Rectal smooth muscle tissue (tissue), 1 donor: ENCODE measurements around the gene ZHX3.
"Not testable (repeated sequence)": the region's sequence is repeated elsewhere in the genome, so short reads cannot be mapped to it uniquely, and the experiment has no call there.

Source experiments
- H3K27ac ChIP-seq: one replicate; pipeline ENCODE4 v1.7.0; 2013; ENCODE audit warnings: low read depth, low read length, inconsistent platforms
- H3K27me3 ChIP-seq: one replicate; pipeline ENCODE4 v1.7.0; 2013; ENCODE audit warnings: low read length; ENCODE audit not compliant: control insufficient read depth, insufficient read depth
- H3K36me3 ChIP-seq: one replicate; pipeline ENCODE4 v1.7.0; 2013; ENCODE audit warnings: low read length; ENCODE audit not compliant: control insufficient read depth, insufficient read depth
- H3K4me1 ChIP-seq: one replicate; pipeline ENCODE4 v1.7.0; 2013; ENCODE audit warnings: low read length; ENCODE audit not compliant: control insufficient read depth, insufficient read depth
- H3K4me3 ChIP-seq: one replicate; pipeline ENCODE4 v1.7.0; 2013; ENCODE audit warnings: low read length
- H3K9ac ChIP-seq: one replicate; pipeline ENCODE4 v1.7.0; 2013; ENCODE audit warnings: low read length

The ZHX3 gene

DNA sequence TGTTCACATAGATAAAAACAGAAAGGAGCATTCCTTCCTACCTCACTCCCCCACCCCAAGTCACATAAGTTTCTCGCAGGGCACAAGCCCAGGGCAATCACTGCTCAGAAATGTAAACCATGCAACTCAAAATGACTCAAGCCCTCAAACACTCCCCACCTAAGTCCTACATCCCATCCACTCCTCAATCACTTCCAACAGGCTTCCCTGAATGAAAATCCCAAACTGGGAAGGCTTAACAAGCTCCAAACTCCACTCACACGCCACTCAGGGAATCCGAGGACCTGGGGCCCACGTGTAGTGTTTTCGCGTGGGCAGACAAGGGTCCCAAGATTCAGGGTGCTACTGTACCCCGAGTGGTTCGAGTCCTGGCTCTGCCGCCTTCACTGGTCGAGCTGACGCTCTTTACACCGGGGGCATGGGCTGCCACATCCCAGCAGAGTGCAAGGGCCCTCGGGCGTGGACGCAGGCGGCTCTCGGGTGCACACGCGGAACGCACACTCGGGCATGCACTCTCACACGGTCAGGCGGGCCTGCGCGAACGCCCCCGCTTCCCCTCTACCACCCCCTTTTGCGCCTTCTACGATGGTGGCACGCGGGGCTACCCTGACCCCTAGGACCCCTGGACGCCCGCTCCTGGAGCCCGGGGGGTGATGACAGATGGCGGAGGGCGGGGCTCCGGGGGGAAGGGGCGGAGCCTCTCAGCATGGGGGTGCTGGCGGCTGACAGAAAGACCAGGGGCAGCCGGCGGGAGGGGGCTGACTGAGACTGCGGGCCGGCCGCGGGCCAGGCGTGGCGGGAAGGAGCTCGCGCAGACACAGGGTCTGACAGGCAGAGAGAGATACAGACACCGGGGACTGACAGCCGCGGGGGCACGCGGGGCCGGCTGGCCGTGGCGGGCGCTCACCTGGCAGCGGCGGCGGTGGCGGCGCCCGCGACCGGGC, 657 bp downstream of the ZHX3 start:
- Histone ChIP-seq H3K36me3 (no peaks in the 10 kb centered on the region), H3K27ac (peak overlapping the region; percentile 81), H3K4me1 (peaks cover 2% of the 10 kb centered on the region), H3K27me3 (no peaks in the 10 kb centered on the region), H3K4me3 (peak overlapping the region; percentile 78), H3K9ac (peak overlapping the region; percentile 53)

DNA sequence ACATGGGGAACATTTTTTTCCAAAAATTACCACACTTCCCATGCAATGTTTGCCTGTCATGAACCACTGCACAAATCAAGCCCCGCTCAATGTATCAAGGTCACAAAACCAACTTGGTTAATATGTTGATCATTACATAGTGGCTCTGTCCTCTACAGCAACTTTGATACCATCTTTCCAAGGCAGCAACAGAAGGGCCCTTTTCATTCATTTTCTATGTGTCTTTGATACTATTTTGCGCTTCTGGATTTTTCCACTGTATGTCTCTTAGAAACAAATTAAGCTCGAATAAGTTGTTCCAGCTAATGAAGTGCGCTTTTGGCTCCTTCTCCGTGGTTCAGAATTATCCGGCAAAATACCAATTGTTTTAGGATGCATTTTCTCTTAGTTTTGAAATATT, 1.5 kb downstream of the ZHX3 start:
- Histone ChIP-seq H3K4me3 (no peak overlapping the region), H3K27ac (peak overlapping the region; percentile 53), H3K27me3 (no peaks in the 10 kb centered on the region), H3K4me1 (peaks cover 2% of the 10 kb centered on the region), H3K36me3 (no peaks in the 10 kb centered on the region), H3K9ac (no peak overlapping the region)

DNA sequence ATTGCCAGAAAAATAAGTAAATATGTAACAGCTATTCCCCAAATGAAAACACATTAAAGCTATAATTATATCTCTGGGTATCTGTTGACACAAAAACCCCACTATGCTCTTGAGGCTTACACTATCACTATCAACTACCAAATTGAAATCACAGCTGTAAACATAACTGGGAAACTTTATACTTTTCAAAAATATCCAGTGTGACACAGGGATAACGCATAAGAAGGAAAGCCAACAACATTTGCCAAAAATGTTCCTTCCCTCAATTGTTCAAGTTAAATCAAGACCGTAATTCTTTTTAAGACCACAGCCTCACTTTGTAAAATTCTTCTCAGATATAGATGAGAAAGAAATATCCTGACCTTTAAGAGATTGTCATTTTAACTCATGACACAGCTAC, 3.1 kb downstream of the ZHX3 start:
- H3K27ac ChIP-seq: peak overlapping the region; percentile 16

DNA sequence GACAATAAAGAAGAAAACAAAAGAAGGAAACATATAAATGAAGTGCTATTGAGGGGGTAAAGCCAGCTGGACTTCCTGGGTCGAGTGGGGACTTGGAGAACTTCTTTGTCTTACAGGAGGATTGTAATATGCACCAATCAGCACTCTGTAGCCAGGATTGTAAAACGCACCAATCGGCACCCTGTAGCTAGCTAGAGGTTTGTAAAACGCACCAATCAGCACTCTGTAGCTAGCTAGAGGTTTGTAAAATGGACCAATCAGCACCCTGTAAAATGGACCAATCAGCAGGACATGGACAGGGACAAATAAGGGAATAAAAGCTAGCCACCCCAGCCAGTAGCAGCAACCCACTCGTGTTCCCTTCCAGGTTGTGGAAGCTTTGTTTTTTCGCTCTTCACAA, 5.5 kb downstream of the ZHX3 start:
- not testable (repeated sequence) for H3K27me3 ChIP-seq, H3K4me3 ChIP-seq, H3K27ac ChIP-seq, H3K36me3 ChIP-seq, H3K4me1 ChIP-seq, H3K9ac ChIP-seq

More for the DNA sequence above, 3.1 kb downstream of the ZHX3 start:
- Histone ChIP-seq H3K36me3 (no peaks in the 10 kb centered on the region), H3K4me1 (peaks cover 2% of the 10 kb centered on the region), H3K9ac (no peak overlapping the region), H3K4me3 (no peak overlapping the region), H3K27me3 (no peaks in the 10 kb centered on the region)

DNA sequence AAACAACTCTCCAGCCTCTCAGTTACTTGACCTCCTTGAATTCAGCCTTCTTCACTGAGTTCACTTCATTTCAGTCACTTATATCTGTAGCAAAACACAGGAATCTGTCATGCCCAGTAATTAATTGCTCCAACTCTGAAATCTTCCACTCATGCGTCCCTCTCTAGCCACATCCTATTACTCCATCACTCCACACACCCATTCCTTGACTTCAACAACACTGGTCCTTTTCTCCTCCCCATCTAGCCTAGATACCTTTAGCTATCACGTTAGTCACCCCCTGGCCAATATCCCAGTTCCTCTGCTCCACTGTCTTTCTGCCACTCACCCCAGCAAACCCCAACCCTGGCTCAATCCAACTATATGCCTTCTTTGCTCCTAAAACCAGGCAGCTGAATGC, 7.7 kb downstream of the ZHX3 start:
- H3K36me3 ChIP-seq: no peaks in the 10 kb centered on the region
- H3K9ac ChIP-seq: no peak overlapping the region
- H3K4me1 ChIP-seq: no peaks in the 10 kb centered on the region
- no peaks in the 10 kb centered on the region for H3K27me3 ChIP-seq
- no peak overlapping the region for H3K4me3 ChIP-seq
- H3K27ac ChIP-seq: no peak overlapping the region

DNA sequence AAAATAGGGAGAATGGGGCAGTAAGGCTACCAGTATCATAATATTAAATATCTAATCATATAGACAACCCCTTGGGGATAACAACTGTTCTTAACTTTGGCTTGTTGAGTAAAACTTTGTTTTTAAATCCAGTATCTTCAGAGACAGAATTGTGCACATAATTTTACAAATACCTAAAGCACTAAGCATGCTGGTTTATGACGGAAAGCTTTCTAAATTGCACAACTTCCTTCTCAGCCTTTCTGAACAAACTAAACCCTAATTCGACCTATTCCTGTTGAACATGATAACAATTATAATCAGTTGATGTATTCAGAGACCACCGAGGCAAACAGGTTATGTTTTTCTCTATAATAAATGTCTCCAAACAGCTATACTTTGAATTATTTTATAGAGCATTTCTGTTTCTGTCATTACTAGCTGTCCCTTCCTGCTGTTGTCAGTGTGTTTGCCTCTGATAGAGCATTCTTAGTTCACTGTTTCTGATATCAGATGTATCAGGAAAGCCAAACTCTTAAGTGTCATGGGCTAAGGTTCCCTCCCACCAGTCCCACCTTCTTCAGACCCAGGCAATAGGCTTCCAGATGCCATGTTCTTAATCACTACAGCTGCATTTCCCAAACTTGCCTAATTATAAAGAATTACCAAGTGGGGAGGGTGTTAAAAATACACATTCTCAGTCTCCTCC, 8.7 kb downstream of the ZHX3 start:
- H3K27ac ChIP-seq: no peak overlapping the region
- no peak overlapping the region for H3K4me3 ChIP-seq
- H3K27me3 ChIP-seq: no peaks in the 10 kb centered on the region
- no peaks in the 10 kb centered on the region for H3K36me3 ChIP-seq
- peaks cover 3% of the 10 kb centered on the region for H3K4me1 ChIP-seq
- no peak overlapping the region for H3K9ac ChIP-seq

DNA sequence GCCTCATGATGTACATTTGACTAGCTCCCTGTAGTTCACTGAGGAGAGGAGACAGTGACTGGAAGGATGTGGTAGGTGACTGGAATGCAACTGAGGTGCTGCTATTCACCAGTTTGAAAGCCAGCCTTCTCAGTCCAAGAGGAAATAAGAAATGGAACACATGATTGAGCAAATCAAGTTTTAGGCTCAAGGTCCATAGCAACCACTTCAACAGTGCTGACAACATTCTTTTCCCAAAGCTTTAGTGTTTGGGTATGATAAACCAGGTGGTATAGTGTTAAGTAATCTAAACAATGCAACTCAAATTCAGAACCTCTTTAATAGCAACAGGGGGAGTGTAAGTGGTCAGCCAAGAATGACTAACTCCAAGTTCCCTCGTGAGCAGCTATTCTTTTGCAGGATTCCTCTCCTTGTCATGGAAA, 9.2 kb downstream of the ZHX3 start:
- Histone ChIP-seq H3K27me3 (no peaks in the 10 kb centered on the region), H3K4me1 (peaks cover 3% of the 10 kb centered on the region), H3K9ac (no peak overlapping the region), H3K27ac (no peak overlapping the region), H3K36me3 (no peaks in the 10 kb centered on the region), H3K4me3 (no peak overlapping the region)

DNA sequence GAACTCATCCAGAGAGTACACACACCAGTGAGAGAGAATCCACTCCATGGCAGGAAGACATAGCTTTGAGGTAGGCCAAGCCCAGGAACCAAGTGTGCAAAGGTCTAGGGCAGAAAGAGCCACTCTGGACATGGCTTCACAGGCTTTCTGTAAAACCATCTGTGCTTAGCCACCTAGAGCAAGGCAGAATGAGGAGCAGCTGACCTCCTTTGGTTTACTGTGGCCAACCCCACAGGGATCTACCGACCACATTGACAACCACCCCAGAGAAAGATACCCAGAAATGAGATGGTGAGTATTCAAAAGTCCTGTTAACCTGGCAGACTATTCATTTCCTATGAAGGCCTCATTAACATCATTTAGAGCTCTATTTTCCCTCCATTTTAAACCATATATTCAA, 10.5 kb downstream of the ZHX3 start:
- Histone ChIP-seq H3K4me1 (peaks cover 3% of the 10 kb centered on the region), H3K9ac (no peak overlapping the region), H3K4me3 (no peak overlapping the region), H3K36me3 (no peaks in the 10 kb centered on the region), H3K27me3 (no peaks in the 10 kb centered on the region), H3K27ac (no peak overlapping the region)

DNA sequence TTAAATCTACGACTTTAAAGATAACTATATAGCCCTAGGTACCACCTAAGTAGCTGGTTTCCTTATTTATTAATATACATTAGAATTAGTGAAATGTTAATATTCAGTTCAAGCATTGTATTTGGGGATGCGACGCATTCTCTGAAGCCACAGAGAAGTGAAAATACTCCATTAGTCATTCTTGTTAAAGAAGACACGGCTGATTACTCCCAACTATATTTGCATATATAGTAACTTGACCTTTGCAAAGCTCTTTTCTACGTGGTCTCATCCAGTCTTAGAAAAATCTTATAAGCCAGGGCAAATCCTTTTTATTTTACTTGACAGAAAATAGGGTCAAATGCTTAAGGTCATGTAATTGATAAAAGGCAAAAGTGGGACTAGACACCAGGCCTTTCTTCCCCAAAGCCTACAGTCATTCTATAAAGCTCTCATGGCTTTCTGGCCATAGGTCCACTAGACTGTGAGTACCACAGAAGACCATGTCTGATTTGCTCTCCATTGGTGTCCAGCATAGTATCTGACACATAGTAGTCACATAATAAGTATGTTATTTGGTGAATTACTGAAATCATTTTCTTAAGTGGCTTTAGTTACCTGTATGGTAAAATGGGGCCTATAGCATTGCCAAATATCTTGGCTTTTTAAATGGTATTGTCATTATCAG, 11.3 kb downstream of the ZHX3 start:
- peaks cover 3% of the 10 kb centered on the region for H3K4me1 ChIP-seq

DNA sequence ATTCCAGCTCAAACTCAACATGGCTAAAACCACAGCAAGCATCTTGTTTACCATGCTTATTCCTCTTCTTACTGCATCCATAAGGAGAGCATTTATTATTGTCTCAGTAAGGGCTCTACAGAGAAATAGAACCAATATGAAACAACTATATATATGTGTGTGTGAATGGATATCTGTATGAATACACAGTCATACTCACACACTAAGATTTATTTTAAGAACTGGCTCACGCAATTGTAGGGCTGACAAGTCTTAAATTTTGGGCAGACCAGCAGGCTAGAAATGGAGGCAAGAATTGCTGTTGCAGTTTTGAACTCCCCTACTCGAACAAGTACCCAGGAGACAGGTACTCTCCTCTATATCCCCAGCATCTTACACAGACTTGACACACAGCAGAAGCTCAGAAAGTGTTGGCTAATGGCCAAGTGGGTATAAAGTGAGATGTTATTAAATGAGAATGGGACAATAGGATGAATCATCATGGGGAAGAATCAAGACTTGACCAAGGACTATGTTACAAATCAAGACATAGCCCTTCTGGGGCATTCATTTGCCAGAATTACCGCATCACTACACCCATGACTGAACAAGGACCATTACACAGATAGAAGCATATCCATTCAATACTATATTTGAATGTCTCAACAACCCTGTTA, 13.0 kb downstream of the ZHX3 start:
- Histone ChIP-seq H3K36me3 (no peaks in the 10 kb centered on the region), H3K27me3 (no peaks in the 10 kb centered on the region), H3K9ac (no peak overlapping the region), H3K27ac (no peak overlapping the region), H3K4me1 (peaks cover 3% of the 10 kb centered on the region), H3K4me3 (no peak overlapping the region)

More for the DNA sequence above, 11.3 kb downstream of the ZHX3 start:
- Histone ChIP-seq H3K36me3 (no peaks in the 10 kb centered on the region), H3K27me3 (no peaks in the 10 kb centered on the region), H3K9ac (no peak overlapping the region), H3K4me3 (no peak overlapping the region), H3K27ac (no peak overlapping the region)

DNA sequence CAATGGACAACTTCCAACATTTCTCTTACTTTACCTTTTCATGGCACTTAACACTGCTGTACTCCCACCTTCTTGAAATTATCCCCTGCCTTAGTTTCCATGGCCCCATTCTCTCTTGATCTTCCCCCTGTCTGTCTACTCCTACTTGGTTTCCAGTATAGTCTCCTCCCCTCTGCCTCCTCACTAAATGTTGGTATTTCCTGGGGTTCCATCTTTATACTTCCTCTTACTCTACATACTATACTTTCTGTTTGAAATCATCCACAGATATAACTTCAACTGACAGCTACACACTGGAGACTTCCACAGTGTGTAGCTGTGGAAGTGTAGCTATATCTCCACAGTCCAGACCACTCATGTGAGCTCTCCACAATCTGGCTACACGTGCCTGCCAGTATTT, 13.5 kb downstream of the ZHX3 start:
- Histone ChIP-seq H3K4me1 (peaks cover 3% of the 10 kb centered on the region), H3K27ac (no peak overlapping the region), H3K36me3 (no peaks in the 10 kb centered on the region), H3K27me3 (no peaks in the 10 kb centered on the region), H3K9ac (no peak overlapping the region), H3K4me3 (no peak overlapping the region)

DNA sequence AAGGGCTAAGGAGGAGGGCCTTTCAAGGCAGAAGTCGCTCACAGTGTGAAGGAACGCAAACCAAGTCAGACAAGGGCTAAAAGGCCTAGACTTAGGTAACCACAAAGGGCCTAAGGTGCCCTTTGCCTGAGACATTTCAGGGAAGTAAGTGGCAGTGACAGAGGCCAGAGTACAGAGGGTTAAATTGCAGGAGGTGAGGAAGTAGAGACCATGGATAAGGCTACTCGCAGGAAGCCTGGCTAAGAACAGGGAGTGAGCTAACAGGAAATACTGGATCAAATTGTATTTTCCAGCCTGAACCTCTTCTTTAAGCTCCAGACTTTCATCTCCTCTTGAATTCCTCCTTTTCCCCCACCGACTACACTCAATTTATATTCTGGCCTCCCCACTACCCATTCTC, 16.6 kb downstream of the ZHX3 start:
- no peaks in the 10 kb centered on the region for H3K27me3 ChIP-seq
- no peaks in the 10 kb centered on the region for H3K36me3 ChIP-seq
- H3K27ac ChIP-seq: no peak overlapping the region
- peaks cover 3% of the 10 kb centered on the region for H3K4me1 ChIP-seq
- no peak overlapping the region for H3K9ac ChIP-seq
- H3K4me3 ChIP-seq: no peak overlapping the region
